HepG2 (cell line): ENCODE measurements around the gene PGAP3. TPM values are rescaled to one million over a fixed set of nuclear protein-coding genes. Genes with fewer than 3 reads are reported as not detected.

Source experiments
- CBX5 ChIP-seq: sonication (generic); formaldehyde crosslinking; IDR thresholded peaks from 2 replicates; pipeline ENCODE4 v1.4.0; 2020; ENCODE audit warnings: missing genetic modification reagents, borderline replicate concordance
- CHCHD3 ChIP-seq: sonication (generic); formaldehyde crosslinking; IDR thresholded peaks from 2 replicates; pipeline ENCODE4 v1.8.0; 2022; ENCODE audit warnings: mild to moderate bottlenecking, missing genetic modification reagents, moderate library complexity
- EZH2 ChIP-seq: conservative IDR thresholded peaks from 2 replicates; pipeline ENCODE4 v1.6.1; 2012; ENCODE audit warnings: mild to moderate bottlenecking, low read depth, low read length, moderate library complexity
- FIP1L1 ChIP-seq: fragments of 200-400 bp; formaldehyde crosslinking; IDR thresholded peaks from 2 replicates; pipeline ENCODE4 v1.6.1; 2018; ENCODE audit warnings: low read depth, mild to moderate bottlenecking, low read length, moderate library complexity, borderline replicate concordance; ENCODE audit not compliant: insufficient read depth
- FOXA3 ChIP-seq: IDR thresholded peaks from 2 replicates; pipeline ENCODE4 v1.6.1; 2016; ENCODE audit warnings: missing genetic modification reagents, missing compliant biosample characterization
- HDAC2 ChIP-seq: sonication (generic); formaldehyde crosslinking; IDR thresholded peaks from 2 replicates; pipeline ENCODE4 v1.4.0; 2020; ENCODE audit warnings: missing genetic modification reagents
- MTF2 ChIP-seq: sonication (generic); formaldehyde crosslinking; IDR thresholded peaks from 2 replicates; pipeline ENCODE4 v1.5.0; 2020; ENCODE audit warnings: missing genetic modification reagents, borderline replicate concordance
- POGZ ChIP-seq: sonication (generic); formaldehyde crosslinking; IDR thresholded peaks from 2 replicates; pipeline ENCODE4 v1.4.0; 2020; ENCODE audit warnings: mild to moderate bottlenecking, missing genetic modification reagents
- POLR2A ChIP-seq, 2 experiments: IDR thresholded peaks; 2 replicates each; pipeline ENCODE4 v1.6.1; 2011; ENCODE audit warnings: low read depth in 2 of 2, low read length in 2 of 2, mild to moderate bottlenecking in 1 of 2, moderate library complexity in 1 of 2; ENCODE audit not compliant: insufficient read depth in 1 of 2
- RBAK ChIP-seq: sonication (generic); formaldehyde crosslinking; IDR thresholded peaks from 2 replicates; pipeline ENCODE4 v1.5.1; 2020; ENCODE audit warnings: mild to moderate bottlenecking, missing genetic modification reagents
- SOX5 ChIP-seq: IDR thresholded peaks from 2 replicates; pipeline ENCODE4 v1.6.1; 2016; ENCODE audit warnings: borderline replicate concordance
- SP1 ChIP-seq, 2 experiments: fragments of 450-650 bp in 1 of 2; sonication (generic) in 1 of 2; formaldehyde crosslinking in 1 of 2; IDR thresholded peaks; 2 replicates each; pipeline versions ENCODE4 v1.4.0 to v1.6.1; 2016 to 2020; ENCODE audit warnings: missing genetic modification reagents in 1 of 2
- TARDBP ChIP-seq: sonication (generic); formaldehyde crosslinking; IDR thresholded peaks from 2 replicates; pipeline ENCODE4 v1.8.0; 2022; ENCODE audit warnings: mild to moderate bottlenecking, missing genetic modification reagents
- ZMYM3 ChIP-seq: sonication (generic); formaldehyde crosslinking; IDR thresholded peaks from 2 replicates; pipeline ENCODE4 v1.5.1; 2020; ENCODE audit warnings: mild to moderate bottlenecking, missing genetic modification reagents
- ZNF546 ChIP-seq: sonication (generic); formaldehyde crosslinking; conservative IDR thresholded peaks from 2 replicates; pipeline ENCODE4 v1.8.1; 2023; ENCODE audit warnings: mild to moderate bottlenecking, missing genetic modification reagents
- ZNF652 ChIP-seq: IDR thresholded peaks from 2 replicates; pipeline ENCODE4 v1.6.1; 2016; ENCODE audit warnings: low read depth, borderline replicate concordance
- ZNF788 ChIP-seq: sonication (generic); formaldehyde crosslinking; IDR thresholded peaks from 2 replicates; pipeline ENCODE4 v1.5.0; 2020; ENCODE audit warnings: mild to moderate bottlenecking, missing genetic modification reagents, borderline replicate concordance
- ZSCAN12 ChIP-seq: sonication (generic); formaldehyde crosslinking; IDR thresholded peaks from 2 replicates; pipeline ENCODE4 v1.9.0; 2021; ENCODE audit warnings: mild to moderate bottlenecking, missing genetic modification reagents
- polyA plus RNA-seq, 8 experiments: library from polyadenylated mRNA; depleted of rRNA in 3 of 8; stranded (reverse) in 7 of 8; unstranded in 1 of 8; fragments of >200 nt; fragmentation: Illumina TruSeq in 4 of 8; extraction: Trizol in 4 of 8; gene quantifications; 2 replicates each; pipeline versions ENCODE4 v1.2.1 to v1.2.3, GENCODE V29; 2011 to 2016; ENCODE audit warnings: low read depth in 4 of 8, missing spikeins in 1 of 8, mixed read lengths in 1 of 8; ENCODE audit not compliant: insufficient read depth in 1 of 8
- total RNA-seq, 5 experiments: library from RNA; depleted of rRNA; stranded (reverse); fragments of >200 nt; fragmentation: Illumina TruSeq; extraction: Trizol; gene quantifications; 2 replicates each; pipeline ENCODE4 v1.2.3, GENCODE V29; 2016; ENCODE audit warnings: low read depth in 1 of 5
- TF ChIP-seq, protein P1 (sequence below): IDR thresholded peaks from 2 replicates; pipeline ENCODE4 v1.6.1; 2018; ENCODE audit warnings: missing genetic modification reagents
- TF ChIP-seq, protein P2 (sequence below): sonication (generic); formaldehyde crosslinking; IDR thresholded peaks from 2 replicates; pipeline ENCODE4 v1.5.0; 2020; ENCODE audit warnings: missing genetic modification reagents, mild to moderate bottlenecking, borderline replicate concordance
- TF ChIP-seq, protein P3 (sequence below): sonication (generic); formaldehyde crosslinking; IDR thresholded peaks from 2 replicates; pipeline ENCODE4 v1.4.0; 2020; ENCODE audit warnings: missing genetic modification reagents, mild to moderate bottlenecking, borderline replicate concordance
- TF ChIP-seq, protein P4 (sequence below): sonication (generic); formaldehyde crosslinking; IDR thresholded peaks from 2 replicates; pipeline ENCODE4 v1.9.0; 2022; ENCODE audit warnings: low read depth, missing genetic modification reagents
- TF ChIP-seq, protein P5 (sequence below): sonication (generic); formaldehyde crosslinking; conservative IDR thresholded peaks from 2 replicates; pipeline ENCODE4 v1.4.0; 2020; ENCODE audit warnings: missing genetic modification reagents

PGAP3 gene
- total and polyA plus RNA-seq, 2 of the 13 experiments (the other 11 are each of a cell fraction or from before 2014, with no cell fraction given): 11.9 to 14.6 TPM

DNA sequence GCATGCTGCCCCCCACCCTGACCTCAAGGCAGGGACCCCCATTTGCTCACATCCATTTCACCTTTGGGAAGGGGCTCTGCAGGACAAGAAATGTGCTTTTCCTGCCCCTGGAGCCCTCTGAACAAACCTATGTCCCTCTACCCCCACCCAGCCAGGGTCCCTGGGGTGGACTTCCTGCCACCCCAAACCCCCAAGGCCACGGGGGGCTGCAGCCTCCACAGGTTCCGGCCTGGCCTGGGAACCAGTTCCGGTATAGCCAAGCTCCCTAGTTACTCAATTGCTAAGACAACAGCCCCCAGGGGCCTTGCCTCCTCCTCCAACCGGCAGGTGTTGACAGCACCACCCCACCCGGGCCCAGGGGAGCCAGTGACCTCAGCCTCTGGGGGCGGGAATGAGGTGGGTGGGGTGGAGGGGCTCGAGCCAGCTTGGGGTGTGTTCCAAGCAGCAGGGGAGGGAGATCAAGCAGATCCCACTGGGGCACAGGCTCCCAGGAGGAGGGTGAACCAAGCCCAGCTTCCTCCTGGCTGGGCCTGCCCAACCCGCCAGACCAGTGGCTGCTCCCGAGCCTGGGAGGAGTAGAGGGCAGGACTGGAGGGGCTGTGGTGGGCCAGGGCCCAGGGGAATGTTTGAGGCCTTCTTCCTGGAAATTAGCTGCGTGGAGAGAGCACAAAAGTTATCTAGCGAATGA is 13.0 kb downstream of the PGAP3 start (continued):
- TF ChIP-seq EZH2 (no peak), SP1 (IDR thresholded peaks at IDR 0.05) (no peak), SP1 (CRISPR knock-in tag; IDR thresholded peaks at IDR 0.05) (no peak; the same call in 1 of the 2 replicates), CBX5 (no peak), TARDBP (CRISPR knock-in tag) (peak; percentile 87), ZMYM3 (CRISPR knock-in tag) (no peak), ZNF788 (CRISPR knock-in tag) (peak; percentile 32; the same call in 1 of the 2 replicates), FOXA3 (CRISPR knock-in tag) (peak; percentile 71; the same call in 1 of the 2 replicates), ZNF546 (CRISPR knock-in tag) (0 out of 2 replicates have a peak, but pooled peaks have one; percentile 75), HDAC2 (CRISPR knock-in tag) (0 out of 2 replicates have a peak, but pooled peaks have one; percentile 36), ZSCAN12 (no peak), CHCHD3 (CRISPR knock-in tag) (no peak), POLR2A (IDR thresholded peaks at IDR 0.05; ENCODE audit: insufficient read depth in 1 of 2, low read depth in 2 of 2, low read length in 2 of 2) (peak in 1 of 2 experiments; percentile 58; a peak in 2 of 4 replicates), SOX5 (peak; percentile 49; the same call in 1 of the 2 replicates), RBAK (CRISPR knock-in tag) (no peak), MTF2 (CRISPR knock-in tag) (no peak), ZNF652 (no peak), POGZ (CRISPR knock-in tag) (no peak), FIP1L1 (no peak)
- TF ChIP-seq, protein P1, sequence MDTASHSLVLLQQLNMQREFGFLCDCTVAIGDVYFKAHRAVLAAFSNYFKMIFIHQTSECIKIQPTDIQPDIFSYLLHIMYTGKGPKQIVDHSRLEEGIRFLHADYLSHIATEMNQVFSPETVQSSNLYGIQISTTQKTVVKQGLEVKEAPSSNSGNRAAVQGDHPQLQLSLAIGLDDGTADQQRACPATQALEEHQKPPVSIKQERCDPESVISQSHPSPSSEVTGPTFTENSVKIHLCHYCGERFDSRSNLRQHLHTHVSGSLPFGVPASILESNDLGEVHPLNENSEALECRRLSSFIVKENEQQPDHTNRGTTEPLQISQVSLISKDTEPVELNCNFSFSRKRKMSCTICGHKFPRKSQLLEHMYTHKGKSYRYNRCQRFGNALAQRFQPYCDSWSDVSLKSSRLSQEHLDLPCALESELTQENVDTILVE (CRISPR knock-in tag): no peak
- TF ChIP-seq, protein P2, sequence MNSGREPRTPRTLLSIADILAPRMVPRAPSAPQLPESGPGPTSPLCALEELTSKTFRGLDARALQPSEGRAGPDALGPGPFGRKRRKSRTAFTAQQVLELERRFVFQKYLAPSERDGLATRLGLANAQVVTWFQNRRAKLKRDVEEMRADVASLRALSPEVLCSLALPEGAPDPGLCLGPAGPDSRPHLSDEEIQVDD (CRISPR knock-in tag): no peak
- TF ChIP-seq, protein P3, sequence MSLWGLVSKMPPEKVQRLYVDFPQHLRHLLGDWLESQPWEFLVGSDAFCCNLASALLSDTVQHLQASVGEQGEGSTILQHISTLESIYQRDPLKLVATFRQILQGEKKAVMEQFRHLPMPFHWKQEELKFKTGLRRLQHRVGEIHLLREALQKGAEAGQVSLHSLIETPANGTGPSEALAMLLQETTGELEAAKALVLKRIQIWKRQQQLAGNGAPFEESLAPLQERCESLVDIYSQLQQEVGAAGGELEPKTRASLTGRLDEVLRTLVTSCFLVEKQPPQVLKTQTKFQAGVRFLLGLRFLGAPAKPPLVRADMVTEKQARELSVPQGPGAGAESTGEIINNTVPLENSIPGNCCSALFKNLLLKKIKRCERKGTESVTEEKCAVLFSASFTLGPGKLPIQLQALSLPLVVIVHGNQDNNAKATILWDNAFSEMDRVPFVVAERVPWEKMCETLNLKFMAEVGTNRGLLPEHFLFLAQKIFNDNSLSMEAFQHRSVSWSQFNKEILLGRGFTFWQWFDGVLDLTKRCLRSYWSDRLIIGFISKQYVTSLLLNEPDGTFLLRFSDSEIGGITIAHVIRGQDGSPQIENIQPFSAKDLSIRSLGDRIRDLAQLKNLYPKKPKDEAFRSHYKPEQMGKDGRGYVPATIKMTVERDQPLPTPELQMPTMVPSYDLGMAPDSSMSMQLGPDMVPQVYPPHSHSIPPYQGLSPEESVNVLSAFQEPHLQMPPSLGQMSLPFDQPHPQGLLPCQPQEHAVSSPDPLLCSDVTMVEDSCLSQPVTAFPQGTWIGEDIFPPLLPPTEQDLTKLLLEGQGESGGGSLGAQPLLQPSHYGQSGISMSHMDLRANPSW: 0 out of 2 replicates have a peak, but pooled peaks have one; percentile 37
- TF ChIP-seq, protein P4, sequence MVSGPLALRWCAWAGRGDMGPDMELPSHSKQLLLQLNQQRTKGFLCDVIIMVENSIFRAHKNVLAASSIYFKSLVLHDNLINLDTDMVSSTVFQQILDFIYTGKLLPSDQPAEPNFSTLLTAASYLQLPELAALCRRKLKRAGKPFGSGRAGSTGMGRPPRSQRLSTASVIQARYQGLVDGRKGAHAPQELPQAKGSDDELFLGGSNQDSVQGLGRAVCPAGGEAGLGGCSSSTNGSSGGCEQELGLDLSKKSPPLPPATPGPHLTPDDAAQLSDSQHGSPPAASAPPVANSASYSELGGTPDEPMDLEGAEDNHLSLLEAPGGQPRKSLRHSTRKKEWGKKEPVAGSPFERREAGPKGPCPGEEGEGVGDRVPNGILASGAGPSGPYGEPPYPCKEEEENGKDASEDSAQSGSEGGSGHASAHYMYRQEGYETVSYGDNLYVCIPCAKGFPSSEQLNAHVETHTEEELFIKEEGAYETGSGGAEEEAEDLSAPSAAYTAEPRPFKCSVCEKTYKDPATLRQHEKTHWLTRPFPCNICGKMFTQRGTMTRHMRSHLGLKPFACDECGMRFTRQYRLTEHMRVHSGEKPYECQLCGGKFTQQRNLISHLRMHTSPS (CRISPR knock-in tag): peak; percentile 17; the same call in 1 of the 2 replicates
- TF ChIP-seq, protein P5, sequence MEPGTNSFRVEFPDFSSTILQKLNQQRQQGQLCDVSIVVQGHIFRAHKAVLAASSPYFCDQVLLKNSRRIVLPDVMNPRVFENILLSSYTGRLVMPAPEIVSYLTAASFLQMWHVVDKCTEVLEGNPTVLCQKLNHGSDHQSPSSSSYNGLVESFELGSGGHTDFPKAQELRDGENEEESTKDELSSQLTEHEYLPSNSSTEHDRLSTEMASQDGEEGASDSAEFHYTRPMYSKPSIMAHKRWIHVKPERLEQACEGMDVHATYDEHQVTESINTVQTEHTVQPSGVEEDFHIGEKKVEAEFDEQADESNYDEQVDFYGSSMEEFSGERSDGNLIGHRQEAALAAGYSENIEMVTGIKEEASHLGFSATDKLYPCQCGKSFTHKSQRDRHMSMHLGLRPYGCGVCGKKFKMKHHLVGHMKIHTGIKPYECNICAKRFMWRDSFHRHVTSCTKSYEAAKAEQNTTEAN (CRISPR knock-in tag): no peak
